Heart left ventricle (tissue), 16 donors: ENCODE measurements around the gene LMTK3. TPM values are rescaled to one million over a fixed set of nuclear protein-coding genes. Genes with fewer than 3 reads are reported as not detected.
A peak's percentile ranks its signal among the peaks of the same experiment; 100 is the strongest.

Source experiments
- ATAC-seq, 4 donors: fragments of 200-7000 bp; cut with Tn5 transposase; one replicate each; pipeline ENCODE4 v1.9.1; 2020 to 2022; ENCODE audit warnings: moderate library complexity in 4 of 4, mild to moderate bottlenecking in 3 of 4, moderate number of reproducible peaks in 1 of 4
- DNase-seq, 5 donors: peaks; one replicate each; pipeline ENCODE4 v3.0.0-alpha.2; 2020
- H3K27ac ChIP-seq, 12 donors: fragments of 200-600 bp; sonication (generic) in 4 of 12; one replicate each; pipeline versions ENCODE4 v1.5.0 to v1.8.0; 2016 to 2022; ENCODE audit warnings: mild to moderate bottlenecking in 2 of 12
- H3K27me3 ChIP-seq, 9 donors: fragments of 200-600 bp; sonication (generic) in 2 of 9; one replicate each; pipeline versions ENCODE4 v1.5.1 to v1.8.0; 2016 to 2022; ENCODE audit warnings: mild to moderate bottlenecking in 3 of 9
- H3K36me3 ChIP-seq, 9 donors: fragments of 200-600 bp; sonication (generic) in 2 of 9; one replicate each; pipeline versions ENCODE4 v1.5.0 to v1.8.0; 2018 to 2022; ENCODE audit warnings: mild to moderate bottlenecking in 2 of 9
- H3K4me1 ChIP-seq, 12 donors: fragments of 200-600 bp; sonication (generic) in 4 of 12; one replicate each; pipeline versions ENCODE4 v1.5.0 to v1.8.0; 2016 to 2022; ENCODE audit warnings: mild to moderate bottlenecking in 3 of 12
- H3K4me3 ChIP-seq, 12 donors: fragments of 200-600 bp; sonication (generic) in 4 of 12; one replicate each; pipeline versions ENCODE4 v1.5.0 to v1.8.0; 2017 to 2022; ENCODE audit warnings: mild to moderate bottlenecking in 9 of 12, moderate library complexity in 4 of 12
- H3K9me3 ChIP-seq, 12 donors: fragments of 200-600 bp; sonication (generic) in 4 of 12; one replicate each; pipeline versions ENCODE4 v1.5.0 to v1.8.0; 2016 to 2022; ENCODE audit warnings: mild to moderate bottlenecking in 1 of 12
- POLR2A ChIP-seq, 2 donors: fragments of 450-650 bp; IDR thresholded peaks; one replicate each; pipeline ENCODE4 v1.6.1; 2017; ENCODE audit warnings: antibody characterized with exemption in 2 of 2, mild to moderate bottlenecking in 2 of 2, moderate library complexity in 2 of 2
- WGBS, 4 donors: extraction: QIAGEN DNeasy Blood & Tissue Kit in 2 of 4; methylation state at CpG; one replicate each; pipeline versions ENCODE4 v1.1.5 to v1.1.7; 2013 to 2018; 5-methylcytosine and 5-hydroxymethylcytosine counted together
- intact Hi-C, 10 donors: fragments of 100-400 bp; cut with DNase I; formaldehyde crosslinking; loops; one replicate each; pipeline versions ENCODE4 v1.11.1 to v1.14.2; 2022
- polyA plus RNA-seq, 2 donors: library from polyadenylated mRNA; stranded (reverse); fragments of 200-250 nt; gene quantifications; one replicate each; pipeline ENCODE4 v1.2.3, GENCODE V29; 2013
- total RNA-seq, 9 donors: library from RNA; depleted of rRNA in 2 of 9; stranded (reverse); fragments of >200 nt in 2 of 9; fragmentation: NEBNext Ultra II Directional in 3 of 9; extraction: Animal tissue kit (Norgen Biotek cat#: 25700) in 3 of 9; gene quantifications; one replicate each; pipeline versions ENCODE4 v1.1.0 to v1.2.4, GENCODE V29; 2016 to 2023
- TF ChIP-seq, protein P1 (sequence below), 12 donors: fragments of 200-600 bp; sonication (generic) in 4 of 12; IDR thresholded peaks; one replicate each; pipeline versions ENCODE4 v1.5.0 to v1.8.0; 2018 to 2022; ENCODE audit warnings: antibody characterized with exemption in 12 of 12, mild to moderate bottlenecking in 5 of 12
- donor health status: ischemic (EF 13 %, LVEDD 7.1; RV severe dilation, severe dysfunction).
- donor health status: healthy with polysubstance abuse.
- donor health status: DM: no; HTN: yes; CAD: no.
- donor health status: DM: no; HTN: no; CAD: no.
- donor health status: ischemic (EF 25% LVEDD 6.9; RV normal size, moderate dysfunction).
- donor health status: ischemic (EF 25% LVEDD 5.7; RV mildly dilated, moderate dysfunction).
- donor health status: healthy.
- donor health status: DM: yes; HTN: yes; CAD: no.
- donor health status: ischemic (EF 35%, LVEDD 5.7; RV mildly dilated, moderate dysfunction).
- donor health status: nonischemic (EF 11% LVEDD 7.7; RV severe dilation, severe dysfunction).
- donor health status: DM: yes; HTN: yes; CAD: no.
- donor health status: PGD.
- donor health status: ischemic (EF 29% LVEDD 5.4; RV normal size, mild dysfunction).
- donor health status: nonischemic (EF 23%, LVEDD 6.1; RV moderate dilation, normal function).

Gene LMTK3
- total and polyA plus RNA-seq, 11 donors, result 0.19 to 1.9 (median 1.3) TPM

DNA sequence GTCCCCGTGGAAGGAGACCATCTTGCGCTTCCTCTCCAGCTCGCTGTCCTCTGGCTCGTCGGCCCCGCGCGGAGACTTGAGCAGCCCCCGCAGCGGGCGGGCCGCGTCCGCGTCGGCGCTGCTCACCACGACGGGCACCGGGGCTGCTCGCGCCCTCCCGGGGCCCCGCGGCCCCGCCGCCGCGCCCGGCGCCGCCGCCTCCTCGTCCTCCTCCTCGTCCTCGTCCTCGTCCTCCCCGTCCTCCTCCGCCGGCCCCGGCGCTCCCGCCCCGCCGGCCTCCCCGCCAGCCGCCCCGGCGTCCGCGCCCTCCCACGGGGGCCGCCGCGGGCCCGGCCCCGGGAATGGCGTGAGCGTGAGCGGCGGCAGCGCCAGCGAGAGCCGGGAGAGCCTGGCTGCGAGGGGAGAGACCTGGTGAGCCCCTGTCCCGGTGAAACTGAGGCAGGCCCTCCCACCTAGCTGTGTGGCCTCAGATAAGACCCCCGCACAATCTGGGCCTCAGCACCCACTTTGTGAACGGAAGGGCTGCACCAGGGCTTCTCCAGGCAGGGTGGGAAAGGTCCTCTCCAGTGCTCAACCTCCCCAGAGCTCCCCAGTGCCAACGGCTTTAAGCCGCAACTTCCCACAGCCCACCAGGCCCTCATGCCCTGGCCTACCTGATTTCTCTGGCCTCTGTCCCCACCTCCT lies 17.8 kb downstream of the LMTK3 start:
- ATAC-seq (peak in 1 of 4 donors; percentile 5), DNase-seq (no peak)
- Histone ChIP-seq H3K4me3 (peak overlapping the region; percentile 23 to 78 (median 61)), H3K4me1 (peaks cover 0 to 43% (median 9%) of the 10 kb centered on the region in 12 donors), H3K36me3 (no peaks in the 10 kb centered on the region), H3K27ac (peak overlapping the region in 10 of 12 donors; percentile 29 to 77 (median 65)), H3K9me3 (no peaks in the 10 kb centered on the region), H3K27me3 (peaks cover 0 to 38% (median 5%) of the 10 kb centered on the region in 9 donors)
- intact Hi-C loops, result loop anchor here in 7 of 10 donors (2.0 to 5.0 kb wide), 6 partner anchors 25 to 172 kb away; partner anchors contain the start of genes CYTH2 (in 1 of the 7), GRIN2D (in 1 of the 7) and KDELR1 (in 1 of the 7)
- 4 to 44% (median 6%) methylated on average over 4 to 70 of the region's 70 CpGs for WGBS, 4 donors
- TF ChIP-seq, protein P1, sequence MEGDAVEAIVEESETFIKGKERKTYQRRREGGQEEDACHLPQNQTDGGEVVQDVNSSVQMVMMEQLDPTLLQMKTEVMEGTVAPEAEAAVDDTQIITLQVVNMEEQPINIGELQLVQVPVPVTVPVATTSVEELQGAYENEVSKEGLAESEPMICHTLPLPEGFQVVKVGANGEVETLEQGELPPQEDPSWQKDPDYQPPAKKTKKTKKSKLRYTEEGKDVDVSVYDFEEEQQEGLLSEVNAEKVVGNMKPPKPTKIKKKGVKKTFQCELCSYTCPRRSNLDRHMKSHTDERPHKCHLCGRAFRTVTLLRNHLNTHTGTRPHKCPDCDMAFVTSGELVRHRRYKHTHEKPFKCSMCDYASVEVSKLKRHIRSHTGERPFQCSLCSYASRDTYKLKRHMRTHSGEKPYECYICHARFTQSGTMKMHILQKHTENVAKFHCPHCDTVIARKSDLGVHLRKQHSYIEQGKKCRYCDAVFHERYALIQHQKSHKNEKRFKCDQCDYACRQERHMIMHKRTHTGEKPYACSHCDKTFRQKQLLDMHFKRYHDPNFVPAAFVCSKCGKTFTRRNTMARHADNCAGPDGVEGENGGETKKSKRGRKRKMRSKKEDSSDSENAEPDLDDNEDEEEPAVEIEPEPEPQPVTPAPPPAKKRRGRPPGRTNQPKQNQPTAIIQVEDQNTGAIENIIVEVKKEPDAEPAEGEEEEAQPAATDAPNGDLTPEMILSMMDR (IDR thresholded peaks at IDR 0.05), result no peak
- no peak for TF ChIP-seq POLR2A (IDR thresholded peaks at IDR 0.05)

- H3K4me3 ChIP-seq, result peak overlapping the region; percentile 23 to 78 (median 61)
- H3K27ac ChIP-seq, result peak overlapping the region in 11 of 12 donors; percentile 29 to 77 (median 66)
- TF ChIP-seq POLR2A (IDR thresholded peaks at IDR 0.05), result peak in 1 of 2 donors; percentile 63
- TF ChIP-seq, protein P1 (IDR thresholded peaks at IDR 0.05), result no peak
- ATAC-seq (peak; percentile 89 to 92 (median 90)), DNase-seq (peak; percentile 95 to 97 (median 97))
- no peaks in the 10 kb centered on the region for H3K9me3 ChIP-seq
- H3K4me1 ChIP-seq, result peaks cover 0 to 39% (median 10%) of the 10 kb centered on the region in 12 donors
- 1 to 7% (median 2%) methylated on average over 24 to 47 of the region's 47 CpGs for WGBS, 4 donors
- intact Hi-C loops, result loop anchor here in 7 of 10 donors (2.0 to 5.0 kb wide), 6 partner anchors 24 to 171 kb away; partner anchors contain the start of genes CYTH2 (in 1 of the 7), GRIN2D (in 1 of the 7) and KDELR1 (in 1 of the 7)
- peaks cover 0 to 32% (median 1%) of the 10 kb centered on the region in 9 donors for H3K27me3 ChIP-seq
- H3K36me3 ChIP-seq, result no peaks in the 10 kb centered on the region
Observed at GRCh38 chr19:48492925-48493717, 18.5 kb downstream of the LMTK3 start.

GRCh38 chr19:48491793-48492123 lies 19.9 kb downstream of the LMTK3 start:
- Histone ChIP-seq H3K27me3 (peaks cover 0 to 18% (median 0%) of the 10 kb centered on the region in 9 donors), H3K27ac (no peak overlapping the region), H3K9me3 (no peaks in the 10 kb centered on the region), H3K4me3 (no peak overlapping the region), H3K4me1 (peaks cover 0 to 41% (median 13%) of the 10 kb centered on the region in 12 donors), H3K36me3 (no peaks in the 10 kb centered on the region)
- 28 to 38% (median 32%) methylated on average over 10 of the region's 10 CpGs for WGBS, 4 donors
- peak in 1 of 5 donors; percentile 20 for DNase-seq
- no peak for TF ChIP-seq POLR2A (IDR thresholded peaks at IDR 0.05)
- TF ChIP-seq, protein P1 (IDR thresholded peaks at IDR 0.05), result no peak
- ATAC-seq, result no peak
- intact Hi-C loops, result loop anchor here in 7 of 10 donors (2.0 to 5.0 kb wide), 6 partner anchors 23 to 169 kb away; partner anchors contain the start of genes CYTH2 (in 1 of the 7), GRIN2D (in 1 of the 7) and KDELR1 (in 1 of the 7)
